Fibroblast of mammary gland (primary cell): ENCODE data around the gene SPACA4.
"Not testable (repeated sequence)": the region's sequence is repeated elsewhere in the genome, so short reads cannot be mapped to it uniquely, and the experiment has no call there.

ENCODE experiments used
- DNase-seq: peaks from one replicate; pipeline ENCODE4 v3.0.0-alpha.2; 2010; ENCODE audit warnings: low read depth
- H3K4me3 ChIP-seq: 2 replicates; pipeline ENCODE4 v1.5.1; 2011; ENCODE audit warnings: low read depth, mild to moderate bottlenecking, low read length, moderate library complexity; ENCODE audit not compliant: control insufficient read depth
- TF ChIP-seq, protein P1 (sequence below): conservative IDR thresholded peaks from 2 replicates; pipeline ENCODE4 v1.5.1; 2011; ENCODE audit warnings: low read depth, low read length, inconsistent platforms; ENCODE audit not compliant: control insufficient read depth, insufficient read depth

The SPACA4 gene

DNA sequence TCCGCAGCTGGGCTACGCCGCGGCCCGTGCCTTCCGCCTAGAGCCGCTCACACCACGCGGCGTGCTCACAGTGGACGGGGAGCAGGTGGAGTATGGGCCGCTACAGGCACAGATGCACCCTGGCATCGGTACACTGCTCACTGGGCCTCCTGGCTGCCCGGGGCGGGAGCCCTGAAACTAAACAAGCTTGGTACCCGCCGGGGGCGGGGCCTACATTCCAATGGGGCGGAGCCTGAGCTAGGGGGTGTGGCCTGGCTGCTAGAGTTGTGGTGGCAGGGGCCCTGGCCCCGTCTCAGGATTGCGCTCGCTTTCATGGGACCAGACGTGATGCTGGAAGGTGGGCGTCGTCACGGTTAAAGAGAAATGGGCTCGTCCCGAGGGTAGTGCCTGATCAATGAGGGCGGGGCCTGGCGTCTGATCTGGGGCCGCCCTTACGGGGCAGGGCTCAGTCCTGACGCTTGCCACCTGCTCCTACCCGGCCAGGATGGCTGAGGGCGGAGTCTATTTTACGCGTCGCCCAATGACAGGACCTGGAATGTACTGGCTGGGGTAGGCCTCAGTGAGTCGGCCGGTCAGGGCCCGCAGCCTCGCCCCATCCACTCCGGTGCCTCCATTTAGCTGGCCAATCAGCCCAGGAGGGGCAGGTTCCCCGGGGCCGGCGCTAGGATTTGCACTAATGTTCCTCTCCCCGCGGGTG, 23.2 kb downstream of the SPACA4 start:
- DNase-seq: no peak
- TF ChIP-seq, protein P1, sequence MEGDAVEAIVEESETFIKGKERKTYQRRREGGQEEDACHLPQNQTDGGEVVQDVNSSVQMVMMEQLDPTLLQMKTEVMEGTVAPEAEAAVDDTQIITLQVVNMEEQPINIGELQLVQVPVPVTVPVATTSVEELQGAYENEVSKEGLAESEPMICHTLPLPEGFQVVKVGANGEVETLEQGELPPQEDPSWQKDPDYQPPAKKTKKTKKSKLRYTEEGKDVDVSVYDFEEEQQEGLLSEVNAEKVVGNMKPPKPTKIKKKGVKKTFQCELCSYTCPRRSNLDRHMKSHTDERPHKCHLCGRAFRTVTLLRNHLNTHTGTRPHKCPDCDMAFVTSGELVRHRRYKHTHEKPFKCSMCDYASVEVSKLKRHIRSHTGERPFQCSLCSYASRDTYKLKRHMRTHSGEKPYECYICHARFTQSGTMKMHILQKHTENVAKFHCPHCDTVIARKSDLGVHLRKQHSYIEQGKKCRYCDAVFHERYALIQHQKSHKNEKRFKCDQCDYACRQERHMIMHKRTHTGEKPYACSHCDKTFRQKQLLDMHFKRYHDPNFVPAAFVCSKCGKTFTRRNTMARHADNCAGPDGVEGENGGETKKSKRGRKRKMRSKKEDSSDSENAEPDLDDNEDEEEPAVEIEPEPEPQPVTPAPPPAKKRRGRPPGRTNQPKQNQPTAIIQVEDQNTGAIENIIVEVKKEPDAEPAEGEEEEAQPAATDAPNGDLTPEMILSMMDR: no peak

DNA sequence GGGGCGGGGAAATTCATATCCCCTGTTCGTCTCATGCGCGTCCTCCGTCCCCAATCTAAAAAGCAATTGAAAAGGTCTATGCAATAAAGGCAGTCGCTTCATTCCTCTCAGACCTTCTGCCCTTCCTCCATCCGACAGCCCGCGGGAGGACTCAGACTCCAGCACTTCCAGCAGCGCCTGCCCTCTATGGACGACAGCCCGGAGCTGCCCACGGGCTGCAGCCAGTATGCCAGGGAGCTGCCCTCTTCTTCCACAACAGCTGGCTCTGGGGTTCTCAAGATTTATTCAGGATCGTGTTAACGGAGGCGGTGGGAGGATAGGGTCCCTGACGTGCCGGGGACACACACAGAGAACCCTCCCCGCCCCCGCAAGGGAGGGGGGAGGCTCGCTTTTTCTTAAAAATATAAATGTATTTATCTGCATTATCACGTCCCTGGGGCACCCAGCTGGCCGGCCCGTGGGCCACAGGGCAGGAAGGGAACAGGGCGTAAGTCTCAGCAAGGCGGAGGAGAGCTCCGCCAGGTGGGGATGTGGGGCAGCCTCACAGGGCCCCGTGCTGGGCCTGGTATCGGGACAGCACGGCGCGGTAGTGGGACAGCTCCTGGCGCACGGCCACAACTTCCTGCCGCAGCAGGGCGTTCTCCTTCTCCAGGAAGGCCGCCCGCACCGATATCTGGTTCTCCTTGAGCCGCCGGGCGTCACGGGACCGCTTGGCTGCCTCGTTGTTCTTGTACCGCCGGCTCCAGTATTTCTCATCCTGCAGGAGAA, 23.9 kb downstream of the SPACA4 start:
- TF ChIP-seq, protein P1: no peak
- H3K4me3 ChIP-seq: no peak overlapping the region
- no peak for DNase-seq

More for the DNA sequence above, 23.2 kb downstream of the SPACA4 start:
- H3K4me3 ChIP-seq: no peak overlapping the region

DNA sequence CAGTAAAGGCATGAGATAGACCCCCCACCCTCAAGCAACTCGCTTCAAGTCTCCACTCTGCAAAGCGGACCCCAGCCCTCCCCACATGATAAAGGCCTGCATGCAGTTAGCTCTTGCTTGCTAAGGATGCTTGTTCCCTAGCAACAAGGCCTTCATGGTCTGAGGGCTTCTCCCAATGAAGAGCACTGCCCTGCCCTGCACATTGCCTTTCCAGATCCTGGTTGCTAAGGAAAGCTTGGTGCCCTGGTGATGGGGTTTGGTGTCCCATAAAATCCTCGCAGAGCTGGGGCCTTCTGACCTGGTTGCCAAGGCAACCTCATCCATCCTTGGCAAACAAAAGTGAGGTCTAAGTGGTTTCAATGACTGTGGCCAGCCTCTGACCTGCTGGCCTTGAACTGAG, 24.7 kb downstream of the SPACA4 start:
- TF ChIP-seq, protein P1: no peak
- DNase-seq: no peak
- no peak overlapping the region for H3K4me3 ChIP-seq

GRCh38 chr19:48632286-48632685, 25.7 kb downstream of the SPACA4 start:
- H3K4me3 ChIP-seq, DNase-seq: not testable (repeated sequence)

GRCh38 chr19:48632692-48633147, 26.2 kb downstream of the SPACA4 start:
- DNase-seq: peak; percentile 64

GRCh38 chr19:48633148-48634035, 26.9 kb downstream of the SPACA4 start:
- H3K4me3 ChIP-seq: no peak overlapping the region
- DNase-seq: no peak
- TF ChIP-seq, protein P1: no peak

More at GRCh38 chr19:48632692-48633147, 26.2 kb downstream of the SPACA4 start:
- H3K4me3 ChIP-seq: no peak overlapping the region
- TF ChIP-seq, protein P1: no peak
